Measurements from ENCODE around the gene PI4K2B.

PI4K2B gene

DNA sequence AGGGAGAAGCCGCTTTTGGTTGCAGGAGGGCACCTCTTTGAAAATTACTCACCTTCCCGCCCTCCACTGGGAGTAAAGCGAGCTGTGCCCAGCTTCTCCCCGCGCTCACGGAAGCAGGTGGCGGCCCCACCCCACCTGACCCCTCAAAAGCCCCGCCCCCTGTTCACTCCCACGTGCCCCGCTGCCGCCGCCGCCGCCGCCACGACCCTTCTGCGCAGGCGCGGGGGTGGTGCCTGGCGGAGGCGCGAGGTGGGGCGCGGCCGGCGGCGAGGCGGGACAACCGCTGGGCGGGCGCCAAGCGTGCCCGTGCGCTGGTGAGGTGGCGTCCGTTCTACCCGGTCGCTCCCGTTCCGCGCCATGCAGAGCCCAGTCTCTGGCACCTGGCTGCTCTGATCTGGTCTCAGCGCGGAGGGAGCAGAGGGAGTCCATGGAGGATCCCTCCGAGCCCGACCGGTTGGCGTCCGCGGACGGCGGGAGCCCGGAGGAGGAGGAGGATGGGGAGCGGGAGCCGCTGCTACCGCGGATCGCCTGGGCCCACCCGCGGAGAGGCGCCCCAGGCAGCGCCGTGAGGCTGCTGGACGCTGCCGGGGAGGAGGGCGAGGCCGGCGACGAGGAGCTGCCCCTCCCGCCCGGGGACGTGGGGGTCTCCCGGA, at the start of gene PI4K2B (continued):
- TF ChIP-seq, protein P1, sequence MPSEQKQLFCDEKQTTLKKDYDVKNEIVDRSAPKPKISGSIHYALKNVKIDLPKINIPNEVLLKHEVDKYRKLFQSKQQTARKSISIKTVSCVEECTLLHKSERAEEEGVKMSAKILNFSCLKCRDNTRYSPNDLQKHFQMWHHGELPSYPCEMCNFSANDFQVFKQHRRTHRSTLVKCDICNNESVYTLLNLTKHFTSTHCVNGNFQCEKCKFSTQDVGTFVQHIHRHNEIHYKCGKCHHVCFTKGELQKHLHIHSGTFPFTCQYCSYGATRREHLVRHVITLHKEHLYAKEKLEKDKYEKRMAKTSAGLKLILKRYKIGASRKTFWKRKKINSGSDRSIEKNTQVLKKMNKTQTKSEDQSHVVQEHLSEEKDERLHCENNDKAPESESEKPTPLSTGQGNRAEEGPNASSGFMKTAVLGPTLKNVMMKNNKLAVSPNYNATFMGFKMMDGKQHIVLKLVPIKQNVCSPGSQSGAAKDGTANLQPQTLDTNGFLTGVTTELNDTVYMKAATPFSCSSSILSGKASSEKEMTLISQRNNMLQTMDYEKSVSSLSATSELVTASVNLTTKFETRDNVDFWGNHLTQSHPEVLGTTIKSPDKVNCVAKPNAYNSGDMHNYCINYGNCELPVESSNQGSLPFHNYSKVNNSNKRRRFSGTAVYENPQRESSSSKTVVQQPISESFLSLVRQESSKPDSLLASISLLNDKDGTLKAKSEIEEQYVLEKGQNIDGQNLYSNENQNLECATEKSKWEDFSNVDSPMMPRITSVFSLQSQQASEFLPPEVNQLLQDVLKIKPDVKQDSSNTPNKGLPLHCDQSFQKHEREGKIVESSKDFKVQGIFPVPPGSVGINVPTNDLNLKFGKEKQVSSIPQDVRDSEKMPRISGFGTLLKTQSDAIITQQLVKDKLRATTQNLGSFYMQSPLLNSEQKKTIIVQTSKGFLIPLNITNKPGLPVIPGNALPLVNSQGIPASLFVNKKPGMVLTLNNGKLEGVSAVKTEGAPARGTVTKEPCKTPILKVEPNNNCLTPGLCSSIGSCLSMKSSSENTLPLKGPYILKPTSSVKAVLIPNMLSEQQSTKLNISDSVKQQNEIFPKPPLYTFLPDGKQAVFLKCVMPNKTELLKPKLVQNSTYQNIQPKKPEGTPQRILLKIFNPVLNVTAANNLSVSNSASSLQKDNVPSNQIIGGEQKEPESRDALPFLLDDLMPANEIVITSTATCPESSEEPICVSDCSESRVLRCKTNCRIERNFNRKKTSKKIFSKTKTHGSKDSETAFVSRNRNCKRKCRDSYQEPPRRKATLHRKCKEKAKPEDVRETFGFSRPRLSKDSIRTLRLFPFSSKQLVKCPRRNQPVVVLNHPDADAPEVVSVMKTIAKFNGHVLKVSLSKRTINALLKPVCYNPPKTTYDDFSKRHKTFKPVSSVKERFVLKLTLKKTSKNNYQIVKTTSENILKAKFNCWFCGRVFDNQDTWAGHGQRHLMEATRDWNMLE (tag by site-specific recombination; conservative IDR thresholded peaks at IDR 0.05; ENCODE audit: low read depth): no peak
- TF ChIP-seq ZNF24 (tag by site-specific recombination; IDR thresholded peaks at IDR 0.05) (no peak), ZNF433 (tag by site-specific recombination; IDR thresholded peaks at IDR 0.05; ENCODE audit: low read depth) (no peak), ZNF202 (tag by site-specific recombination; IDR thresholded peaks at IDR 0.05; ENCODE audit: borderline replicate concordance) (no peak), ZNF426 (tag by site-specific recombination; IDR thresholded peaks at IDR 0.05) (no peak), ZNF423 (tag by site-specific recombination; IDR thresholded peaks at IDR 0.05) (peak; percentile 48; the same call in 1 of the 2 replicates), ZNF16 (tag by site-specific recombination; IDR thresholded peaks at IDR 0.05; ENCODE audit: low read depth) (no peak), ZNF335 (tag by site-specific recombination; conservative IDR thresholded peaks at IDR 0.05) (no peak), ZNF544 (tag by site-specific recombination; IDR thresholded peaks at IDR 0.05) (no peak), ZNF585B (tag by site-specific recombination; IDR thresholded peaks at IDR 0.05) (no peak), ZNF223 (tag by site-specific recombination; IDR thresholded peaks at IDR 0.05) (no peak), ZNF416 (tag by site-specific recombination; IDR thresholded peaks at IDR 0.05) (no peak), ZNF664 (tag by site-specific recombination; IDR thresholded peaks at IDR 0.05) (no peak), ZNF239 (tag by site-specific recombination; IDR thresholded peaks at IDR 0.05) (no peak), KLF1 (tag by site-specific recombination; IDR thresholded peaks at IDR 0.05) (peak; percentile 56; the same call in 1 of the 2 replicates), ZXDB (tag by site-specific recombination; IDR thresholded peaks at IDR 0.05) (peak; percentile 80), ZSCAN16 (tag by site-specific recombination; IDR thresholded peaks at IDR 0.05) (no peak), TCF7L2 (IDR thresholded peaks at IDR 0.05; ENCODE audit: borderline replicate concordance, low read depth, low read length) (no peak), GLI4 (tag by site-specific recombination; IDR thresholded peaks at IDR 0.05) (no peak), ZNF221 (tag by site-specific recombination; IDR thresholded peaks at IDR 0.05; ENCODE audit: borderline replicate concordance) (no peak)
- TF ChIP-seq, protein P2, sequence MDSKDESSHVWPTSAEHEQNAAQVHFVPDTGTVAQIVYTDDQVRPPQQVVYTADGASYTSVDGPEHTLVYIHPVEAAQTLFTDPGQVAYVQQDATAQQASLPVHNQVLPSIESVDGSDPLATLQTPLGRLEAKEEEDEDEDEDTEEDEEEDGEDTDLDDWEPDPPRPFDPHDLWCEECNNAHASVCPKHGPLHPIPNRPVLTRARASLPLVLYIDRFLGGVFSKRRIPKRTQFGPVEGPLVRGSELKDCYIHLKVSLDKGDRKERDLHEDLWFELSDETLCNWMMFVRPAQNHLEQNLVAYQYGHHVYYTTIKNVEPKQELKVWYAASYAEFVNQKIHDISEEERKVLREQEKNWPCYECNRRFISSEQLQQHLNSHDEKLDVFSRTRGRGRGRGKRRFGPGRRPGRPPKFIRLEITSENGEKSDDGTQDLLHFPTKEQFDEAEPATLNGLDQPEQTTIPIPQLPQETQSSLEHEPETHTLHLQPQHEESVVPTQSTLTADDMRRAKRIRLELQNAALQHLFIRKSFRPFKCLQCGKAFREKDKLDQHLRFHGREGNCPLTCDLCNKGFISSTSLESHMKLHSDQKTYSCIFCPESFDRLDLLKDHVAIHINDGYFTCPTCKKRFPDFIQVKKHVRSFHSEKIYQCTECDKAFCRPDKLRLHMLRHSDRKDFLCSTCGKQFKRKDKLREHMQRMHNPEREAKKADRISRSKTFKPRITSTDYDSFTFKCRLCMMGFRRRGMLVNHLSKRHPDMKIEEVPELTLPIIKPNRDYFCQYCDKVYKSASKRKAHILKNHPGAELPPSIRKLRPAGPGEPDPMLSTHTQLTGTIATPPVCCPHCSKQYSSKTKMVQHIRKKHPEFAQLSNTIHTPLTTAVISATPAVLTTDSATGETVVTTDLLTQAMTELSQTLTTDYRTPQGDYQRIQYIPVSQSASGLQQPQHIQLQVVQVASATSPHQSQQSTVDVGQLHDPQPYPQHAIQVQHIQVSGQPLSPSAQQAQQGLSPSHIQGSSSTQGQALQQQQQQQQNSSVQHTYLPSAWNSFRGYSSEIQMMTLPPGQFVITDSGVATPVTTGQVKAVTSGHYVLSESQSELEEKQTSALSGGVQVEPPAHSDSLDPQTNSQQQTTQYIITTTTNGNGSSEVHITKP (tag by site-specific recombination; IDR thresholded peaks at IDR 0.05): no peak
- TF ChIP-seq, protein P3, sequence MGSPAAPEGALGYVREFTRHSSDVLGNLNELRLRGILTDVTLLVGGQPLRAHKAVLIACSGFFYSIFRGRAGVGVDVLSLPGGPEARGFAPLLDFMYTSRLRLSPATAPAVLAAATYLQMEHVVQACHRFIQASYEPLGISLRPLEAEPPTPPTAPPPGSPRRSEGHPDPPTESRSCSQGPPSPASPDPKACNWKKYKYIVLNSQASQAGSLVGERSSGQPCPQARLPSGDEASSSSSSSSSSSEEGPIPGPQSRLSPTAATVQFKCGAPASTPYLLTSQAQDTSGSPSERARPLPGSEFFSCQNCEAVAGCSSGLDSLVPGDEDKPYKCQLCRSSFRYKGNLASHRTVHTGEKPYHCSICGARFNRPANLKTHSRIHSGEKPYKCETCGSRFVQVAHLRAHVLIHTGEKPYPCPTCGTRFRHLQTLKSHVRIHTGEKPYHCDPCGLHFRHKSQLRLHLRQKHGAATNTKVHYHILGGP (tag by site-specific recombination; IDR thresholded peaks at IDR 0.05): no peak
- TF ChIP-seq, protein P4, sequence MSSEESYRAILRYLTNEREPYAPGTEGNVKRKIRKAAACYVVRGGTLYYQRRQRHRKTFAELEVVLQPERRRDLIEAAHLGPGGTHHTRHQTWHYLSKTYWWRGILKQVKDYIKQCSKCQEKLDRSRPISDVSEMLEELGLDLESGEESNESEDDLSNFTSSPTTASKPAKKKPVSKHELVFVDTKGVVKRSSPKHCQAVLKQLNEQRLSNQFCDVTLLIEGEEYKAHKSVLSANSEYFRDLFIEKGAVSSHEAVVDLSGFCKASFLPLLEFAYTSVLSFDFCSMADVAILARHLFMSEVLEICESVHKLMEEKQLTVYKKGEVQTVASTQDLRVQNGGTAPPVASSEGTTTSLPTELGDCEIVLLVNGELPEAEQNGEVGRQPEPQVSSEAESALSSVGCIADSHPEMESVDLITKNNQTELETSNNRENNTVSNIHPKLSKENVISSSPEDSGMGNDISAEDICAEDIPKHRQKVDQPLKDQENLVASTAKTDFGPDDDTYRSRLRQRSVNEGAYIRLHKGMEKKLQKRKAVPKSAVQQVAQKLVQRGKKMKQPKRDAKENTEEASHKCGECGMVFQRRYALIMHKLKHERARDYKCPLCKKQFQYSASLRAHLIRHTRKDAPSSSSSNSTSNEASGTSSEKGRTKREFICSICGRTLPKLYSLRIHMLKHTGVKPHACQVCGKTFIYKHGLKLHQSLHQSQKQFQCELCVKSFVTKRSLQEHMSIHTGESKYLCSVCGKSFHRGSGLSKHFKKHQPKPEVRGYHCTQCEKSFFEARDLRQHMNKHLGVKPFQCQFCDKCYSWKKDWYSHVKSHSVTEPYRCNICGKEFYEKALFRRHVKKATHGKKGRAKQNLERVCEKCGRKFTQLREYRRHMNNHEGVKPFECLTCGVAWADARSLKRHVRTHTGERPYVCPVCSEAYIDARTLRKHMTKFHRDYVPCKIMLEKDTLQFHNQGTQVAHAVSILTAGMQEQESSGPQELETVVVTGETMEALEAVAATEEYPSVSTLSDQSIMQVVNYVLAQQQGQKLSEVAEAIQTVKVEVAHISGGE (tag by site-specific recombination; conservative IDR thresholded peaks at IDR 0.05; ENCODE audit: low read depth): peak; percentile 47; the same call in 1 of the 2 replicates
- TF ChIP-seq, protein P5, sequence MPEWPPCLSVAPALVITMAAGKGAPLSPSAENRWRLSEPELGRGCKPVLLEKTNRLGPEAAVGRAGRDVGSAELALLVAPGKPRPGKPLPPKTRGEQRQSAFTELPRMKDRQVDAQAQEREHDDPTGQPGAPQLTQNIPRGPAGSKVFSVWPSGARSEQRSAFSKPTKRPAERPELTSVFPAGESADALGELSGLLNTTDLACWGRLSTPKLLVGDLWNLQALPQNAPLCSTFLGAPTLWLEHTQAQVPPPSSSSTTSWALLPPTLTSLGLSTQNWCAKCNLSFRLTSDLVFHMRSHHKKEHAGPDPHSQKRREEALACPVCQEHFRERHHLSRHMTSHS (tag by site-specific recombination; IDR thresholded peaks at IDR 0.05): no peak
- TF ChIP-seq, protein P6, sequence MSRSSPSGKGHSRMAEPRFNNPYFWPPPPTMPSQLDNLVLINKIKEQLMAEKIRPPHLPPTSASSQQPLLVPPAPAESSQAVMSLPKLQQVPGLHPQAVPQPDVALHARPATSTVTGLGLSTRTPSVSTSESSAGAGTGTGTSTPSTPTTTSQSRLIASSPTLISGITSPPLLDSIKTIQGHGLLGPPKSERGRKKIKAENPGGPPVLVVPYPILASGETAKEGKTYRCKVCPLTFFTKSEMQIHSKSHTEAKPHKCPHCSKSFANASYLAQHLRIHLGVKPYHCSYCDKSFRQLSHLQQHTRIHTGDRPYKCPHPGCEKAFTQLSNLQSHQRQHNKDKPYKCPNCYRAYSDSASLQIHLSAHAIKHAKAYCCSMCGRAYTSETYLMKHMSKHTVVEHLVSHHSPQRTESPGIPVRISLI (tag by site-specific recombination; IDR thresholded peaks at IDR 0.05): no peak

All from HEK293 (cell line).